SIG-M5 treated with dmso at 0.1 percent for 504 hours (cell line): ENCODE measurements around the gene NR4A1.

Source experiments
- DNase-seq: peaks from one replicate; lab custom pipeline; 2025; ENCODE audit not compliant: unreplicated experiment; lab: John Stamatoyannopoulos, UW

Gene NR4A1

DNA sequence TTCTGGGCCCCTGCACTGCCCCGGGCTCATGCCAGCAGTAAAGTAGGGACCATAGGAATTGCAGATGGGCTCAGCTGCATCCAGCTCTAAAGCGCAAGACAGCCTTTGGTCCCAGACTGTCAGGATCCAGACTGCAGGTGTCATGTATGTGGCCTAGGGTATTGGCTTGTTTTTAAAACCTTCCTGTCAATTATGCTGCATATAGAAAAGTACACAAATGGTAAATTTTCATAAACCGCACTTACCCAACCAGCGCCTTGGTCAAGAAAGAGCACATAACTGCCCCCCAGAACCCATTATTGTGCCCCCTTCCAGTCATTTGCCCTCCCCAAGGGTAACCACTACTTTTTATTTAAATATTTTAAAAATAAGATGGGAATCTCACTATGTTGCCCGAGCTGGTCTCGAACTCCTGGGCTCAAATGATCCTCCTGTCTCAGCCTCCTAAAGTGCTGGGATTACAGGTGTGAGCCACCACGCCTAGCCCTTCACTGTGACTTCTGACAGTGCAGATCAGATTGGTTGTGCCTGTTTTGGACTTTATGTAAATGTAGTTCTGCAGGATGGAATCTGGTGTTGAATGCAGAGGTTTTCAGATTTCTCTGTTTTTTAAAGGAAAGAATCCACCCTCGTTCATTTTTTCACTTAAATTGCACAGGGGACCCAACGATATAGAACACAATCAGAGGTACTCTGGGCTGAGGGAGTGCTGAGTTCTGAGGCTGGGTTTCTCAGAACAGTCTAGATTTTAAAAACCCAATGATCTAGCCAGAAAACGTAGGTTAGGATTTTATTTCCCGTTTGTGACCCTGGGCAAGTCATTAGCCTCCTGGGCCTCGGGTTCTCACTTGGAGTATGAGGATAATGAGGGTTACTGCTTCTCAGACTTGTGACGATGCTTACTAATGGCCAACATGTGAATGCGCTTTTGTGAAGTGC, 6.7 kb downstream of the NR4A1 start:
- no peak for DNase-seq

DNA sequence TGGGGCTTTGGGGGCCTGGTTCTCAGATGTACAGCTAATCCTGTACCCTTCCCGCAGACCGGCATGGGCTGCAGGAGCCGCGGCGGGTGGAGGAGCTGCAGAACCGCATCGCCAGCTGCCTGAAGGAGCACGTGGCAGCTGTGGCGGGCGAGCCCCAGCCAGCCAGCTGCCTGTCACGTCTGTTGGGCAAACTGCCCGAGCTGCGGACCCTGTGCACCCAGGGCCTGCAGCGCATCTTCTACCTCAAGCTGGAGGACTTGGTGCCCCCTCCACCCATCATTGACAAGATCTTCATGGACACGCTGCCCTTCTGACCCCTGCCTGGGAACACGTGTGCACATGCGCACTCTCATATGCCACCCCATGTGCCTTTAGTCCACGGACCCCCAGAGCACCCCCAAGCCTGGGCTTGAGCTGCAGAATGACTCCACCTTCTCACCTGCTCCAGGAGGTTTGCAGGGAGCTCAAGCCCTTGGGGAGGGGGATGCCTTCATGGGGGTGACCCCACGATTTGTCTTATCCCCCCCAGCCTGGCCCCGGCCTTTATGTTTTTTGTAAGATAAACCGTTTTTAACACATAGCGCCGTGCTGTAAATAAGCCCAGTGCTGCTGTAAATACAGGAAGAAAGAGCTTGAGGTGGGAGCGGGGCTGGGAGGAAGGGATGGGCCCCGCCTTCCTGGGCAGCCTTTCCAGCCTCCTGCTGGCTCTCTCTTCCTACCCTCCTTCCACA, 7.6 kb downstream of the NR4A1 start:
- no peak for DNase-seq

DNA sequence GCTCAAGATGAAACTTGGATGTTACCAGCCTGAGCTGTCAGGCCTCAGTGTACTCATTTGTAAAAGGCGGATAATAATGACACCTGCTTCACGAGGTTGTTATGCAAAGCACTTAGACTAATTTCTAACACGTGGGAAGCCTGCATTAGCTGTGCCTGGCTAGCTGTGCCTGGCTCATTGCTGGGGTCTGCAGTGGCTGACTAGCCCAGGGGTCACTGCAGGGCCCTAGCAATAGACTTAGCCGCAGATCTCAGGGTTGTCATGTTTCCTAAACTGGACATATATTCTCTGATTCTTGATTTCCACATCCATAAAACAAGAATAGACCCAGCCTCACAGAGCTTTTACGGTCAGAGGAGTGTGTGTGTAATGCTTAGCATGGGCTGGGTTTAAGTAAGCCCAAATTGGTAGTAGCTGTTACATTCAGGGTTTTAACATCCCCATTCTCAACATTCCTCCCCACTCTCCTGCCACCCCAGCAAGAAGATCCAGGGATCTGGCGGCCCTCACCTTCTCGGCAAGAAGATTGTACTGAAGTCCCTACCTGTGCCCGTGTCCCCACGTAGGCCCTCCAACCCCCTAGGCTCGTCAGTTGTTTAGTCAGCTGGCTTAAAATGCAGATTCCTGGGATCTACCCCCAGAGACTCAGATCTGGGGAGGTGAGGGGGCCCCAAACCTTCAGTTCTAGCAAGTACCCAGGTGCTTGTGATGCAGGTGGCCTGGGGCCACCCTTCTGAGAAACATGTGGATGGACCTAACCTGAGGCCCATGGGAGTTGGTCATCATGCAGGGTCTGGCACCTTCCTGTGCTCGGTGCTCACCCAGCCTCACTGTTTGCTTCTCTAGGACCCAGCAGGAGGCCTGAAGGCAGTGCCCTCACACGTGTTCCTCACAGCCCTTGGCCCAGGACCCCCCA, 8.6 kb downstream of the NR4A1 start:
- DNase-seq = no peak

DNA sequence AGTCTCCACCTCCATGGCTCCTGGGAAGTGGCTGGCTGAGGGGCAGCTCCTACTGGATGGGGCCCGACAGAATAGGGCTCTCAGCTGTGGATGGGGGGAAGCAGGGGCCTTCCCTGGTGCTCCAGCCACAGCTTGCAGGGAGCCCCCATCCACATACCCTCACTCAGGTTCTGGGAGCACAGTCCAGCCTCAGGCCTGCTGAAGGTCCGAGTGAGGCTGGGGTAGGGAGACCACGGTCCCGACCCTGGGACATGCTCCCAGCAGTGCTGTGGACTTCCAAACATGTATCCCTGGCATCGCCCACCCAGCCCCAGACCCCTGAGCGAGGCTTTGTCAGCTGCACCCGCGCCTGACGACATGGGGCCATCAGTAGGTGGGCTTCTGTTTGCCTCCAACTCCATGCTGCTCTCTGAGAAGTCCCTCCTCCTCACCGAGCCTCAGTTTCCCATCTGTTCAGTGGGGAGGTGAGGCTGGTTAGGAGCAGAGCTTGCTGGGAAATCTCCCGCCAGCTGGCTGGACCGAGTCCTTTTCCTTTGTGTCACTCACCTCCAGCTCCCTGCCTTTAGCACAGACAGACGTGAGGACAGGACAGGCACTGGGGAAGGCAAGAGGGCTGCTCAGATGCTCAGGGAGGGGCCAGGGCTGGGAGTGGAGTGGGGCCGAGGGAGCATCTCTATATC, 9.4 kb downstream of the NR4A1 start:
- no peak for DNase-seq

DNA sequence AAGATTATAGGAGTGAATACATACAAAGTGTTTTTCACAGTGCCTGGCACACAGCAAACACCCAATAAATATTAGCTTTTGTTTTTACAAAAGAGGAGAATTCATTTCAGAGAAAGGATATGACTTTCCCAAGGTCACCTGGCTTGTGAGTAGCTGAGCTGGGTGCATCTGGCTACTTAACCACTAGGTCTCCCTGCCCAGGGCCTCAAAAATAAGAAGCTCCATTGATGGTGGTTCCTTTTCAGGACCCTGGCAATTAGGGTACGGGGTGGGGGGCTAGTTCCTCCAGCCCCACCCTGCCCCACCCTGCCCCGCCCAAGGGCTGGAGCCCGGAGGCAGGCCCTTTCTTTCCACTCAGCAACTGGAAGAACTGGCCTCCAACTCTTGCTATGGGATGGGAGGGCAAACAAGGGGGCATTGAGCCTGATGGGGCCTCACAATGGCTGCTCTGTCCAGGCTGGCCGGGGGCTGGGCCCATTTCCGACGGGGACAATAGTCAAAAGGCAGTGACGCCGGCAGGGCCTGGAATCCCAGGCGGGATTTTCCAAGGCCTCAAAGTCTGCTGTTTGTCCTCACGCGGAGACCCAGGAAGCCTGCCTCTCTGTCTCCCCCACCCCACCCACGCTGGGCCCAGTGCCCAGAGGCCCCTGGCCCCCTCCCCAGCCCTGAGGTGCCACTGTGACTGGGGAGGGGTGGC, 10.4 kb downstream of the NR4A1 start:
- no peak for DNase-seq

DNA sequence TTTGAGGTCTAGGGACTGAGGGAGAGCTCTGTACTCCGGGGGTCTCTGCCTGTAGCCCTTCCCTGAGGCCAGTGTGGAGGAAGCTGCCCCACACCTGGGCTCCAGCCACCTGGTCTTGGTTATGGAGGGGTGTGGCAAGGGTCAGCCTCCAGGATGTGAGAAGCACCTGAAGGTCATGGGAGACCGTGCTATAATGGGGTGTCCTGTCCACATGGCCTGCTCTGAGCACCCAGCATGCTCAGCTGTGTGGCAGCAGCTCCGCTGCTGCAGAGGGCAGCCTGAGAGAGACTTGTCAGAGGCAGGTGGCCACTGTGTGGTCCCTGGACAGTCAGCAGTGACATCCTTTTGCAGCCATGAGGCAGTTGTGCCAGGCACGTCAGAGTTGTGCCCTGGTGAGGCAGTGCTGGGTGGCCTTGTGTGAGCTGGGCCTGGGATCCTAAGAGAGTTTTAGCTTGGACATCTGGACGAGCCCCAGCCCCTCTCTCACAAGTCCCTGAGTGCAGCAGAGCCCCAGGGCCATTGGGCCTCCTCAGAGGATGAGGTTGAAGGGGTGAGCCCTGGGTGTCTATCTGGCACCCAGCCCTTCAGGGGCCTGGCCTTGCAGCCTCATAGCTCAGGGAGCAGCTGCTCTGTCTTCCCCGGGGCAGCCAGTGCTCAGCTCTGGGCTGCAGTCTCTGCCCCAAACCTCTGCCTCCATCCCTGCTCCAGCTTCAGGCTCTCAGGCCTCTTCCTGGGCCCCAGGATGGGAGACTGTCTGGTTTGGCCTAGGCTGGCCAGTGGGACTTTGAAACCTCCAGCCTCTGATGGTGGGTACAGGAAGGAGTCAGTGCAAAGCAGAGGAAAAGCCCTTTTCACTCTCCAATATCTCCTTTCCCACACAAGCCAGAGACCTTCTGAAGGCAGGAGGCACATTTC, 11.2 kb downstream of the NR4A1 start:
- no peak for DNase-seq

DNA sequence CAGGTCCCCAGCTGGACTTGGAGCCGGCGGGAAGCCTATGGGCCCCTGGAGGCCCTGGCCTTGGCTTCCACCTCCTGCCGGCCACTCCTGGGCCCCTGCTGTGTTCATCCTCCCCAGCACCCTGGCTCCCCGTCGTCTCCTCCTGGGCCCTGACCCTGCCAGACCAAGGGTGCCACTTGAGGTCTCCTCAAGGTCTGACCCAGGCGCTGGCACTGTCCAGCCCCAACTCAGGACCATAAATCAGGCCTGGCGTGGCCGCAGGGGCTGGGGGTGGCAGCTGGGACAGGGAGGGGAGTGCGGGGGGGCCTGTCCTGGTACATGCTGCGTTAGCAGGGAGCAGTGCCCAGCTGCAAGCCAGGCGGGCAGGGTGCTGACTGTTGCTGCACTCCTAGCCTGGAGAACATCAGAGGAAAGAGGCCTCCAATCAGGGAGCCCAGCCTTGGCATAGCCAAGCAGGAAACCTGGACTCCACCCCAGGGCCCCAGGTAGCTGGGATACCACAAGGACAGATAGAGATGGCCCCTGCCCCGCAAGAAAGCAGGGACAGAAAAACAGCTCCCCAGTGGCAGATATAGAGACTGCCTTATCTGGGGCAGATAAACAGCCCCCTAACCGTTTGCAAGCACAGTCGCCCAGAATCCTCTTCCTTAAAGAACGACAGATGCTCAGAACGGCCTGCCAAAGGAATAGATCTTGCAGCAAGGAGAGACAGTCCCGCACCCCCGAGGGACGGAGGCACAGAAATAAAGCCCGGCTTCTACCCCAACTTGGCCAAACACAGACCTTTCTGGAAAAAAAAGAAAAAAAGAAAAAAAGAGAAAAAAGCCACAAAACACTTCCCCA, 12.1 kb downstream of the NR4A1 start:
- no peak for DNase-seq

DNA sequence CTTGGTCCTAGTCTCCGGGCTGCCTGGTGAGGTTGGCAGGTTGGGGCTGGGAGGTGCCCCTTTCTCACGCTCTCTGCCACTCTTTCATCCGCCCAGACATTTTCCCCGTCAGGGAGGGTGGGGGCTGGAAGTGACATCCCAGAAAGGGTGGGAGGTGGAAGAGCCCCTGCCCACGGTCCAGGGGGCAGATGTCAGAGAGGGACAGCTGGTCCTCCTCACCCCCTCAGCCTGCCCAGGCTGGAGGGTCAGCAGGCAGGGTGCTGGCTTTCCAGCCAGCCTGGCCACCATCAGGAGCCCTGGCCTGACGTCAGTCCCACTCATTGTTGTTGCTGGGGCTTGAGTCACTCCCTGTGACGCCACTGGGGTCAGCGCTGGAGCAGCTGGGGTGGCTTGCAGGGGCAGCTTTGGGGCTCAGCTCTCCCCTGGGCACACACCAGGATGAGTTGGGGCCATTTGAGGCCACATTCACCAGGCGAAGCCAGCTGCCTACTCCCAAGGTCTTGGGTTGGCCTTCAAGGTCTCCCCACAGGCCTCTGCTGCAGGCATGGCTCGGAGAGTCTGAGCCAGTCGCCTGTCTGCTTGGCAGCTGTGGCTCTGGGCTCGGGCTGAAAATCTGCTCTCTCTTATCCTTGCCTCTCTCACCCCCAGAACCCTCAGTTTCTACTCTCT, 12.9 kb downstream of the NR4A1 start:
- DNase-seq = no peak

DNA sequence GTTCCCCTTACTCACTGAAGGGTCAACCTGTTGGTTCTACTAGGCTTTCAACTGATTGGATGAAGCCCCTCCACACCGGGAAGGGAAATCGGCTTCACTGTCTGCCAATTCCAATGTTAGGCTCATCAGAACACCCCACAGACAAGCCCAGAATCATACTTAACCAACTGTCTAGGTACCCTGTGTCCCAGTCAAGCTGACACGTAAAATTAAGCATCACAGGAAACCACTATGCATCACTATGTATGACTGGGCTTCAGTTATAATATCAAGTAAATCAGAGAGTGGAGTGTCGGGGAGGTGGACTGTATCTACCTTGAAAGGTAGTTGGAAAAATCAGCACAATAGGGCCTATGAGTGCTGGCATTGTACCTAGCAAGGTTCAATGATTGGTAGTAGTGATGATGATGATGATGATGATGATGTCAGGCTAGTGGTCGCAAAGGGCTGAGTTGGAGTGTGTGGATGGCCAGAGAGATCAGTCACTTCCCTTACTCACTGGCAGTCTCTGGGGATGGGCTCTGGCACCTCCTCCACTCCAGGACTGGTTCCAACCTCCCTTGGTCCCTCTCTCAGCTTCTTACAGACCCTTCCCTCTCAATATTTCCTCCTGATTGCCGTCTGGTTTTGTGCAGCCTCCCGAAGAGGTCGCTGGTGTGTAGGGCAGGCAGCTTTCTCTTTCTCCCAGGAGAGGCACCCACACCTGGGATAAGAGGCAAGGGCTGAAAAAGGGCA, 15.3 kb downstream of the NR4A1 start:
- DNase-seq = no peak

DNA sequence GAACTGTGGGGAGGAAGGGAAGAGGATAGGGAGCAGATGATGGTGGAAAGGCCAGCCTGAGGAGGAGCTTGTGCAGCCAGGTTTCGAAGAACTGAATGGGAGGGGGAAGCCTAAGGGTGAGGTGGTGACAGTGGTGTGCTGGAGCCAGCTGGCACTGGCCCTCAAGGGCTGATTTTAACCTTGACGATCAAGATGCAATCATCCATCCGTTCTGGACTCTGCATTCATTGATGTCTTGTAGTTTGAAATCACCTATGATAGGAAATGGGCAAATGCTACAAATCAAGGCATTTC, 15.8 kb downstream of the NR4A1 start:
- DNase-seq = no peak

DNA sequence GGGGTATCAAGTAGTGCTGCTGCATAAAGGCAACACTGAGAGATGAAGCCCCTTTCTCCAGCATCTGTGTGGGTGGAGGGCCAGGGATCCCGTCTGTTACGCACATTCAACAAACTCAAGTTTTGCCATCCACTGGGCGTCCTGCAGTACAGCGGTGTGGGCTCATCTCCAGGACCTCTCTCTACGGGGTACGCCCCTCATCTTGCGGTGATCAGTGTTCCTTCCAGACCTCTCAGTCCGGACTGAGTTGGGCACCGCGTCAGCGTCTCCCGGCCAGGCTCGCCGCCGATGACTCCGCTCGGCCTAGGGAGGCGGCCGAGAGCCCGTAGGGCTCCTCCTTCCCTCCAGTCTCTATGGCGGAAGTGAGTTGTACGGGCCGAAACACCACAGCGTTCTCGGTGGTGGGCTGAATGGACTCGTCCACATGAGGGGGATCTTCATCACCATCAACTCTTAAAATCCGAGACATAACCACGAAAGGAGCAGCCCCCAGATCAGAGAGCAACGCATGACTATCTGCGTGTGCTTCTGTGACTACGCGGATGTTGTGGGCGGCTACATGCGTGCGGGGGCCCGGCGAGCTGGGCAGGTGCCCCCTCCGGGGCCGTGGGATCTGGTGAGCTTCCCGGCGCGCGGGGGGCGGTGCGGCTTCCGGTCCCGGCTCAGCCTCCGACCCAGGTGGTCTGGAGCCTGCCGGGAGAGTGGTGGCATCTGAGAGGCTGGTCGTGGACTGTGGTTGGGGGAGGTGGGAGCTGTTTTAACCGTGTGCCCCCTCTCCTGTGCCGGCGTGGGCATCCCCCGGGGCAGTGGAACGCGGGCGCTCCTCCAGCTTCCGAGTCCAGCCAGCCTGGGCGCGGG, 18.3 kb downstream of the NR4A1 start, which contains the start of gene ATG101:
ATG101 (plus strand) TSS at position 652 of the 858 bp plus-strand sequence. CDS start 3,673 bp downstream, outside the sequence.
- peak; percentile 97 for DNase-seq

DNA sequence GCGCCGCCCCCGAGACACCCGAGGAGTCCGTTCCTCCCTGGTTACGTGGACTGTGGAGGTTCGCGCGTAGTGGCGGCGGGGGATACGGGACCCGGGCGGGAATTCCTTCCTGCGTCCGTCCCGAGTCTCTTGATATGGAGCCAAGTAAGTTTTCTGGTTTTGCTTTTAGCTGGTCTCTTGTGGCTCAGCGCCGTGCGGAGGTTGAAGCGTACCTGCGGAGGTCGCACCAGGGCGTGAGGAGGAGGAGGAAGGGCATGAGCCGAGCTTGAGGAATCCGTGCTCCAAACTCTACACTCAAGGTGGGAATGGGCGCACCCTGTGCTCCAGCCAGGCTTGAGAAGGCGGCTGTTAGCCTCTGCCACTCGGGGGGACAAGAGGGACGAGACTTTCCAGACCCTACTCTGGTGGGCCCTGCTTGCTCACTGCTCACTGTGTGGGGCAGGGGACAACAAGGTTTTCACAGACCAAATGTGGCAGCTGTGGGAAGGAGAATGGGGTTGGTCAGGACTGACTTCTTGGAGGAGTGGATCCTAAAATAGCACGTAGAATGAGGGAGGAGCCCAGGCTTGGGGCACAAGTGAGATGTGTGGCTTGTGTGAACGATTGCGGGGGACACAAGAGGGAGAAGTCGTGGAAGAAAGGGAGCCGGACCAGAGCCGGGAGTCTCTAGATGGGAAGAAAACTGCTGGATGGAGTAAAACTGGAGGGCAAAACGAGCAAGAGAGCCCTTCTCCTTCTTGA, 19.1 kb downstream of the NR4A1 start:
- peak; percentile 57 for DNase-seq

DNA sequence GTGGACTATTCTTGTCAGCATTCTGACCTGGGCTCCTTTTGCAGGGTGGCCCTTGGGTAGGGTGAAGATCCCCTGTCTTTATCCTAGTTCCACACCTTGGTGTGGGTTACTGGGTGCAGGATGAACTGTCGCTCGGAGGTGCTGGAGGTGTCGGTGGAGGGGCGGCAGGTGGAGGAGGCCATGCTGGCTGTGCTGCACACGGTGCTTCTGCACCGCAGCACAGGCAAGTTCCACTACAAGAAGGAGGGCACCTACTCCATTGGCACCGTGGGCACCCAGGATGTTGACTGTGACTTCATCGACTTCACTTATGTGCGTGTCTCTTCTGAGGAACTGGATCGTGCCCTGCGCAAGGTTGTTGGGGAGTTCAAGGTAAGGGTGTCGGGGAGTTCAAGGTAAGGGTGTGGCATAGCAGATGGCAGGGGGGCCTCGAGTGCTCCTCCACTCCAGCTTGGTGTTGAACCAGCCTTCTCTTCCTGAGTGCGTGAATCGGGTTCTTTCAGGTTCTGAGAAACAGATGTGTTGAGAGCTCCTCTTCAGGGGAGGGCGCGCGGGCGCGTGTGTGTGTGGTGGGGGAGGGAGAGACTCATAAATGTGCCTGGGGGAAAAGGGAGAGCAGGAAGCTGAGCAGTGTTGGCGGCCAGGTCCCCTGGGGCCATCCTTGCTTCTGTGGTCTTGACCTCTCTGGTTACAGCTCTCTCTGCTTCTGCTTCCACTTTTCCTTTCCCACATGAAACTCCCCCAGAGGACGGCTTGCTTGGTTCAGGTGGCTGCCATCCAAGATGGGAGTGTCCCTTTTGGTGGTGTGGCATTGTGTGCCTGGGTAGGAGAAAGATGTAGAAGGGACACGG, 22.5 kb downstream of the NR4A1 start:
- DNase-seq = no peak

DNA sequence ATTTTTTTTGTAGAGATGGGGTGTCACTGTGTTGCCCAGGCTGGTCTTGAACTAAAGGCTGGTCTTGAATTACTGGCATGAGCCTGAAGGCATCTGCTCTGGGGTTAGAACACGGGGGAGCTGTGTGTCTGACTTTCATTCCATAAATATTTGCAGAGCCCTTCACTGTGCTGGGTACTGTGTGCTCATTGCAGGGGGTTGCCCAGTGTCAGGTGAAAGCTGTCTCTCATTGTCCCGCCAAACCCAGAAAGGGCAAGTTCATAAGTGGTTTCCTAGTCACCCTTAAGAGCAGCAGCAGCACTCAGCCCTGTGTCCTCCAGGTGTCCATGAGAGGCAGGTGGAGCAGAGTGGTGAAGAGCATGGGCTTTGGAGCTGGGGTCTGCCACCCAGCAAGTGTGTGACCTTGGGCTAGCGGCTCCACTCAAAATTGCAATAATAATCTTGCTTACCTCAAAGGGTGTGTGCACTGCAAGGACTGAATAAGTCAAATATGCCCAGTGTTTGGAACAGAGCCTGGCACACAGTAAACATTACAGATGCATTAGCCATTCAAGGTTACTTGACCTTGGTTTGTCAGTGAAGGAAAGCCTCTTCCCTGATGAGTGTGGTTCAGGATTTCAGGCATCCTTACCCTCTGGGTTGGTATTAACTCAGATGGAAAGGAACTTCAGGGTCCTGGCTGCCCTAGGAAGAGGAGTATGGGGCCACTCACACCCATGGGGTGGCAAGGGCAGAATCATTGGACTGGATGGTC, 23.9 kb downstream of the NR4A1 start:
- no peak for DNase-seq
